HCT116 (cell line): ENCODE data around the gene CRIM1. TPM values are rescaled to one million over a fixed set of nuclear protein-coding genes. Genes with fewer than 3 reads are reported as not detected.

Experiments used
- ATAC-seq: fragments of 200-7000 bp; cut with Tn5 transposase; 2 replicates; pipeline ENCODE4 v1.9.1; 2020; ENCODE audit warnings: mild to moderate bottlenecking, moderate library complexity
- BruUV-seq: library from RNA; stranded (reverse); fragments of 400-500 nt; replicated peaks from 2 replicates; lab custom pipeline; 2021; lab: Mats Ljungman, UMichigan
- CTCF ChIA-PET: fragments of 300-600 bp; sonication (Branson Sonifier 250); formaldehyde crosslinking; loops from one replicate; lab custom pipeline; 2021; ENCODE audit warnings: antibody characterized with exemption; lab: Charles Lee
- POLR2A ChIA-PET: fragments of 300-600, 350-600 bp; sonication (Branson Sonifier 250); formaldehyde crosslinking; loops from one replicate; lab custom pipeline; 2021; ENCODE audit warnings: antibody characterized with exemption; lab: Charles Lee
- RAD21 ChIA-PET, 2 experiments: fragments of 300-600 bp; sonication (Branson Sonifier 250); formaldehyde crosslinking; loops; one replicate each; lab custom pipeline; 2023; ENCODE audit warnings: low total read pairs in 2 of 2; ENCODE audit not compliant: uncharacterized antibody in 2 of 2, unreplicated experiment in 2 of 2, low non-redundant PET in 1 of 2; lab: Charles Lee
- DNase-seq: peaks from one replicate; pipeline ENCODE4 v3.0.0-alpha.2; 2010; ENCODE audit warnings: low read depth, low spot score
- H2AFZ ChIP-seq: fragments of 200-600 bp; shearing (Covaris generic), sonication (generic); 2 replicates; pipeline ENCODE4 v1.6.1; 2017; ENCODE audit warnings: low read depth, mixed run types, mixed read lengths, antibody characterized with exemption, low read length; ENCODE audit not compliant: poor library complexity, severe bottlenecking
- H3K27ac ChIP-seq: 2 replicates; pipeline ENCODE4 v1.5.1; 2012; ENCODE audit warnings: low read depth, low read length
- H3K27me3 ChIP-seq: fragments of 200-600 bp; sonication (generic); 2 replicates; pipeline ENCODE4 v1.6.1; 2016; ENCODE audit warnings: mixed run types, low read length, mixed read lengths; ENCODE audit not compliant: insufficient read depth
- H3K36me3 ChIP-seq, 2 experiments: fragments of 200-500 bp in 1 of 2; fragments of 200-600 bp in 1 of 2; sonication (Bioruptor generic) in 1 of 2; sonication (generic) in 1 of 2; 2 replicates each; pipeline versions ENCODE4 v1.5.1 to v1.6.1; 2014 to 2016; ENCODE audit warnings: low read length in 2 of 2, inconsistent platforms in 1 of 2, mixed read lengths in 1 of 2, mixed run types in 1 of 2; ENCODE audit not compliant: insufficient read depth in 2 of 2, control insufficient read depth in 1 of 2
- H3K4me1 ChIP-seq, 2 experiments: fragments of 200-600 bp in 1 of 2; sonication (generic) in 1 of 2; 2 replicates each; pipeline versions ENCODE4 v1.5.1 to v1.6.1; 2012 to 2017; ENCODE audit warnings: low read length in 2 of 2, inconsistent platforms in 1 of 2, mild to moderate bottlenecking in 1 of 2, mixed read lengths in 1 of 2, mixed run types in 1 of 2, moderate library complexity in 1 of 2; ENCODE audit not compliant: insufficient read depth in 2 of 2, control insufficient read depth in 1 of 2
- H3K4me2 ChIP-seq: fragments of 200-600 bp; sonication (generic); 2 replicates; pipeline ENCODE4 v1.6.1; 2017; ENCODE audit warnings: mixed run types, low read length, mixed read lengths
- H3K4me3 ChIP-seq, 2 experiments: fragments of 200-600 bp in 1 of 2; sonication (generic) in 1 of 2; replicated peaks in 1 of 2; 2 replicates each; pipeline ENCODE4 v1.5.1; 2011 to 2016; ENCODE audit warnings: low read length in 2 of 2, control low read depth in 1 of 2, low read depth in 1 of 2, mild to moderate bottlenecking in 1 of 2, mixed read lengths in 1 of 2, mixed run types in 1 of 2
- H3K79me2 ChIP-seq: fragments of 200-600 bp; sonication (generic); 2 replicates; pipeline ENCODE4 v1.6.1; 2017; ENCODE audit warnings: mild to moderate bottlenecking, mixed run types, low read length, moderate library complexity, mixed read lengths; ENCODE audit not compliant: insufficient read depth
- H3K9ac ChIP-seq: fragments of 200-600 bp; sonication (generic); 2 replicates; pipeline ENCODE4 v1.6.1; 2016; ENCODE audit warnings: low read length, mixed read lengths
- H3K9me2 ChIP-seq: fragments of 200-600 bp; sonication (generic), shearing (Covaris generic); 2 replicates; pipeline ENCODE4 v1.6.1; 2017; ENCODE audit warnings: mixed run types, mild to moderate bottlenecking, moderate library complexity; ENCODE audit not compliant: insufficient read depth
- H3K9me3 ChIP-seq, 2 experiments: fragments of 200-500 bp in 1 of 2; fragments of 200-600 bp in 1 of 2; sonication (Bioruptor generic) in 1 of 2; sonication (generic) in 1 of 2; 2 replicates each; pipeline ENCODE4 v1.6.1; 2014 to 2017; ENCODE audit warnings: low read length in 2 of 2, mixed read lengths in 2 of 2, inconsistent platforms in 1 of 2, low read depth in 1 of 2, mild to moderate bottlenecking in 1 of 2, mixed run types in 1 of 2, moderate library complexity in 1 of 2; ENCODE audit not compliant: control insufficient read depth in 1 of 2, insufficient read depth in 1 of 2
- H4K20me1 ChIP-seq: fragments of 200-600 bp; sonication (generic), shearing (Covaris generic); 2 replicates; pipeline ENCODE4 v1.6.1; 2017; ENCODE audit warnings: mixed run types, mild to moderate bottlenecking, moderate library complexity; ENCODE audit not compliant: insufficient read depth
- ATF3 ChIP-seq: IDR thresholded peaks from 2 replicates; pipeline ENCODE4 v1.6.1; 2012
- CBX3 ChIP-seq: IDR thresholded peaks from 2 replicates; pipeline ENCODE4 v1.6.1; 2012; ENCODE audit warnings: low read depth
- CEBPB ChIP-seq: IDR thresholded peaks from 2 replicates; pipeline ENCODE4 v1.6.1; 2012; ENCODE audit warnings: low read depth
- EGR1 ChIP-seq: IDR thresholded peaks from 2 replicates; pipeline ENCODE4 v1.6.1; 2012; ENCODE audit warnings: low read depth
- ELF1 ChIP-seq: IDR thresholded peaks from 2 replicates; pipeline ENCODE4 v1.6.1; 2012; ENCODE audit warnings: low read depth, borderline replicate concordance
- FOSL1 ChIP-seq: IDR thresholded peaks from 2 replicates; pipeline ENCODE4 v1.6.1; 2012; ENCODE audit warnings: low read depth
- JUND ChIP-seq: IDR thresholded peaks from 2 replicates; pipeline ENCODE4 v1.6.1; 2012
- MAX ChIP-seq: IDR thresholded peaks from 2 replicates; pipeline ENCODE4 v1.6.1; 2012
- POLR2A ChIP-seq: IDR thresholded peaks from 2 replicates; pipeline ENCODE4 v1.7.0; 2011; ENCODE audit warnings: borderline replicate concordance; ENCODE audit not compliant: insufficient read depth, insufficient read length; ENCODE audit errors: extremely low read depth
- POLR2AphosphoS5 ChIP-seq: IDR thresholded peaks from 2 replicates; pipeline ENCODE4 v1.6.1; 2011; ENCODE audit warnings: mild to moderate bottlenecking, low read depth, low read length, moderate library complexity
- RAD21 ChIP-seq: IDR thresholded peaks from 2 replicates; pipeline ENCODE4 v1.6.1; 2012; ENCODE audit warnings: low read depth, mild to moderate bottlenecking
- REST ChIP-seq: IDR thresholded peaks from 2 replicates; pipeline ENCODE4 v1.6.1; 2012; ENCODE audit warnings: low read depth
- SIN3A ChIP-seq: IDR thresholded peaks from 2 replicates; pipeline ENCODE4 v1.6.1; 2012; ENCODE audit warnings: low read depth
- SRF ChIP-seq: IDR thresholded peaks from 2 replicates; pipeline ENCODE4 v1.6.1; 2012; ENCODE audit warnings: low read depth
- TCF7L2 ChIP-seq: IDR thresholded peaks from 2 replicates; pipeline ENCODE4 v1.7.0; 2011; ENCODE audit warnings: borderline replicate concordance, inconsistent platforms; ENCODE audit not compliant: insufficient read depth, insufficient read length; ENCODE audit errors: extremely low read depth
- YY1 ChIP-seq: IDR thresholded peaks from 2 replicates; pipeline ENCODE4 v1.6.1; 2011; ENCODE audit warnings: low read length, low read depth, moderate library complexity, mild to moderate bottlenecking; ENCODE audit not compliant: insufficient replicate concordance; ENCODE audit errors: extremely low read depth
- ZNF274 ChIP-seq: fragments of 200-500 bp; sonication (Bioruptor generic); IDR thresholded peaks from 2 replicates; pipeline ENCODE4 v1.6.1; 2014; ENCODE audit warnings: mild to moderate bottlenecking, low read depth, low read length, inconsistent platforms
- intact Hi-C: fragments of 100-400 bp; cut with micrococcal nuclease; formaldehyde crosslinking; loops from 2 replicates; pipeline ENCODE4 v1.10.0; 2022
- total RNA-seq: library from RNA; stranded (reverse); gene quantifications from one replicate; pipeline ENCODE4 v1.2.1, GENCODE V29; 2021; ENCODE audit not compliant: unreplicated experiment

Gene CRIM1
- total RNA-seq, 1 experiment from 2014 or later: 27.2 TPM

- RAD21 ChIA-PET: no interaction called here
- DNase-seq (no peak), ATAC-seq (no peak)
- Histone ChIP-seq H3K9me3 (no peaks in the 10 kb centered on the region), H3K27me3 (no peaks in the 10 kb centered on the region), H3K79me2 (no peaks in the 10 kb centered on the region), H3K36me3 (no peaks in the 10 kb centered on the region), H3K4me2 (no peak overlapping the region), H3K4me1 (peaks cover 4 to 13% of the 10 kb centered on the region in 2 experiments; a peak in 3 of 4 replicates), H3K9me2 (no peaks in the 10 kb centered on the region), H3K4me3 (no peak overlapping the region), H3K27ac (no peak overlapping the region), H4K20me1 (no peaks in the 10 kb centered on the region), H2AFZ (no peak overlapping the region), H3K9ac (no peak overlapping the region)
- CTCF ChIA-PET: no interaction called here
- POLR2A ChIA-PET: no interaction called here
- intact Hi-C loops: no loop called here
- no TSS peak for BruUV-seq
- no peak for TF ChIP-seq REST
- no peak for TF ChIP-seq CEBPB
- TF ChIP-seq SIN3A: no peak
- TF ChIP-seq SRF: no peak
- no peak for TF ChIP-seq ZNF274
- no peak for TF ChIP-seq MAX
- no peak for TF ChIP-seq POLR2A
- TF ChIP-seq ATF3: no peak
- no peak for TF ChIP-seq ELF1
- TF ChIP-seq EGR1: no peak
- TF ChIP-seq JUND: no peak
- TF ChIP-seq FOSL1: no peak
- no peak for TF ChIP-seq POLR2AphosphoS5
- TF ChIP-seq RAD21: no peak
- TF ChIP-seq TCF7L2: no peak
- no peak for TF ChIP-seq CBX3
- TF ChIP-seq YY1: no peak
These were observed 142.1 kb downstream of the CRIM1 start for GRCh38 chr2:36497570-36498163.
